Left colon (tissue), 2 donors: ENCODE results near the gene PDIK1L. TPM values are rescaled to one million over a fixed set of nuclear protein-coding genes. Genes with fewer than 3 reads are reported as not detected.

Experiments used
- ATAC-seq: fragments of 200-7000 bp; cut with Tn5 transposase; one replicate; pipeline ENCODE4 v1.9.1; 2020; ENCODE audit warnings: mild to moderate bottlenecking, moderate library complexity
- DNase-seq, 2 donors: peaks; one replicate each; pipeline ENCODE4 v3.0.0-alpha.2; 2020
- intact Hi-C, 2 donors: fragments of 100-400 bp; cut with DNase I in 1 of 2; cut with micrococcal nuclease in 1 of 2; formaldehyde crosslinking; loops; one replicate each; pipeline versions ENCODE4 v1.11.2 to v1.14.0; 2022; cut with DNase I, micrococcal nuclease
- total RNA-seq, 2 donors: library from RNA; stranded (reverse); fragmentation: NEBNext Ultra II Directional; extraction: Animal tissue kit (Norgen Biotek cat#: 25700); gene quantifications; one replicate each; pipeline ENCODE4 v1.2.1, GENCODE V29; 2021
- donor health status: DM: no; HTN: no; CAD: no.
- donor health status: DM: yes; HTN: yes; CAD: no.

Gene PDIK1L
- total RNA-seq, 2 donors from 2014 or later, result 15.5 to 15.9 TPM

DNA sequence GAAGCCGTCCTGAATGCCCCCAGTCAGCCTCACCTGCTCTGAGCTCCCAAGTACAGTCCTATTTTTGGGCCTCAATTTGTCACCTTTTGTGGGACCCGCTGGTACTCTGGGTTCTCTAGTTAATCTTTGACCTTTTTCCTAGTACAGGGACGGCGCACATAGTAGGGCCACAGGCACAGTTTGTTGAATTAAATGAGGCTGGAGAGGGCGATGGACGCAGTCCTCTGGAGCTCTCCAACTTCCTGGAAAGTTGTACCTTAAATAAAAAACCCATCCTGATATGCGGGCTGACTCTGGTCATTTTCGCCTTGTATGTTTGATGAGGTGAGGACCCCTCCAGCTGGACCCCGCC, 52.0 kb downstream of the PDIK1L start:
- DNase-seq, result no peak
- ATAC-seq, result no peak
- intact Hi-C loops, result loop anchor here in 1 of 2 donors (5.0 kb wide), 1 partner anchor 56 kb away; no protein-coding TSS in a partner anchor

DNA sequence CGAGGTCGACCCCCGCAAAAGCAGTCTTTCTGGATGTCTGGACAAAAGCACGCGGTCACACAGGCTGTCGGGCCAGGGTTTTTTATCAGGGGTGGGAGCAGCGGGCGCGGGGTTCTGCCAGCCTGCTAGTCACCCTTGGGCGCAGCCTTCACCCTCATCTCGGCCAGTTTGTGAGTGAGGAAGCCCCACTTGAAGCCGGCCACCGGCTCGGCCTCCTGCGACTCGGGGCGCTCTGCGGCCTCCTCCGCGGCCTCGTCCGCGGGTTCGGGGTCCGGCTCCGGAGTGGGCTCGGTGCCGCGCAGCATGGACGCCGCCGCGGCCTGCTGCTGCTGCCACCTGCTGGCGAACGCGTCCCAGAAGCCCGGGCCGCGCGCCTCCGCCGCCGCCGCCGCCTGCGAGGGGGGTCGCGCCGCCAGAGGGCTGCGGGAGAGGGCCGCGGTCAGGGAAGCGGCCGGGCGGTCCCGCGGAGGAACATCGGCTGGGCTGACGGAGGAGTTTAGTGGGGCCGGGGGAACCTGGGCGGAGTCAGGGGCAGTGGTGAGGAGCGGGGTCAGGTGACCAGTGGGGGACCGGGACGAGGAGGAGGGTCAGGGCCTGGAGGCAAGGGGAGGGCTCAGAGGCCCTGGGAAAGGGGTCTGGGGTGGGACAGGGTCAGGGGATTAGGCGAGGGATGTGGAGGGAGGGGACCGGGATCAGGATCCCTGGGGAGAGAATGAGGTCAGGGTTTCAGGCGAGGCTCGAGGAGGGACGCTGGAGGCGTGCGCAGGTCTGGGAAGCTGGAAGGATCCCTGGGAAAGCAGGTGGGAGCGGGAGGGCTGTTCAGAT, 52.6 kb downstream of the PDIK1L start:
- intact Hi-C loops, result loop anchor here in 1 of 2 donors (5.0 kb wide), 1 partner anchor 57 kb away; no protein-coding TSS in a partner anchor
- DNase-seq (peak in 1 of 2 donors; percentile 56), ATAC-seq (peak; percentile 54)

DNA sequence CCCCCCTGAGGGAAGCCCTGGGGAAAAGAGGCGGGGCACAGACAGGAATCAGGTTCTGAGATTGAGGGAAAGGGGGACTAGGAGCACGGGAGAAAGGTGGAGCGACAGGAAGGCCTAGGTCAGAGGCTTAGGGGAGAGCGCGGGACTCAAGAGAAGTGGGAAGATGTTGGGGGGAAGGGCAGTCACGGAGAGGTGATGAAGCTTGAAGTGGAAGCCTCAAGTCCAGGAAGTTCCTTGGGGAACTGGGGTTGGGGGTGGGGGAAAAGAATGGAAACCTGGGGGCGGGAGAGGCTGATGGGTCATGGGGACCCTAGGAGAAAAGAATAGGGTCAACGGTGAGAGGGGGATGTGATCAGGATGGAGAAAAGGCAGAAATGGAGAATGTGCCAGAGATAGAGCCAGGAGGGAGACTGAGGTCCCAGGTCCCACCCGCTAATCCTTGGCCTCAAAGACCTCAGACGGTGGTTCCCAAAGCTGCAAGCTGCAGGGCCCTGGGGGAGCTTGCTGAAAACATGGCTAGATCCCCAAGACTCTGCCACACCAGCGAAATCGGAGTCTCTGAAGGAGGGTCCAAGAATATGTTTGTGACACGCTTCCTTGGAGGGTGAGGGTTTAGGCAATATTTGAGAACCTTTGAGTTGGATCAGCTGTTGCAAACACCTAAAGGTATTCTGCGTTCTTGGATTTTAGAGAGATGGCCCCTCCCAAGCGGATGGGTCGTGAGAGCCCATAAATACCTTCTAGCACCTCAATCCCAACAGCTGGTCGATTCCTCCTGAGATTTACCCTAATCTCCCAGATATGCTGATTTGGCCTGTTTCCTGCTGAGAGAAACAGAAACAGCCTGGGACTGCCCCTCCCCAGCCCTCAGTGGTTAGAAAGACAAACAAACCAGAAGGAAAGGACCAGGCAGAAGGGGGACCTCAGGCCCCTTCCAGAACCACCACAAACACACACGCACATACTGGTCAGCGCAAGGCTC, 53.5 kb downstream of the PDIK1L start:
- DNase-seq (no peak), ATAC-seq (no peak)
- intact Hi-C loops, result loop anchor here in 1 of 2 donors (5.0 kb wide), 1 partner anchor 58 kb away; no protein-coding TSS in a partner anchor

DNA sequence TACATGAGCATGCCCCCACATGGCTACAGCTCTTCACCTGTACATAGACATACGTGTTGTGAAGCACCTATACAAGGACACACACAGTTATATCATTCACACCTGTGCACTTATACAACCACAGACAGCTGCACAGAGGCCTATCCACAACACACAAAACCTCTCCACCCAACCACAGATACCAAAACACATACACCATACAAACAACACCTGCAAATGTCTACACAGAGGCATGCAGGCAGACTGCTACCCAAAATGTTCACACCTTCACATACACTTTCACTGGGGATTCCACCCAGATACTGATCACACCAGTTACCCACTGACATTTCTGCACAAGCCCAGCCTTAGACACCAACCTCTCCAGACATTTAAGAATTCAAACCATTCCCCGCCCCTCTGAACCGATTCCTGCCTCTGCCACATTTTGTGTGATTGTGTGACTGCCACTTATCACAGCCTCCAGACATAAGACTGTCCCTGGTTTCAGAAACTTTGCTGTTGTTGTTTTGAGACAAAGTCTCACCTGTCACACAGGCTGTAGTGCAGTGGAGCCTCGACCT, 55.2 kb downstream of the PDIK1L start:
- intact Hi-C loops, result no loop called here
- DNase-seq (no peak), ATAC-seq (no peak)

DNA sequence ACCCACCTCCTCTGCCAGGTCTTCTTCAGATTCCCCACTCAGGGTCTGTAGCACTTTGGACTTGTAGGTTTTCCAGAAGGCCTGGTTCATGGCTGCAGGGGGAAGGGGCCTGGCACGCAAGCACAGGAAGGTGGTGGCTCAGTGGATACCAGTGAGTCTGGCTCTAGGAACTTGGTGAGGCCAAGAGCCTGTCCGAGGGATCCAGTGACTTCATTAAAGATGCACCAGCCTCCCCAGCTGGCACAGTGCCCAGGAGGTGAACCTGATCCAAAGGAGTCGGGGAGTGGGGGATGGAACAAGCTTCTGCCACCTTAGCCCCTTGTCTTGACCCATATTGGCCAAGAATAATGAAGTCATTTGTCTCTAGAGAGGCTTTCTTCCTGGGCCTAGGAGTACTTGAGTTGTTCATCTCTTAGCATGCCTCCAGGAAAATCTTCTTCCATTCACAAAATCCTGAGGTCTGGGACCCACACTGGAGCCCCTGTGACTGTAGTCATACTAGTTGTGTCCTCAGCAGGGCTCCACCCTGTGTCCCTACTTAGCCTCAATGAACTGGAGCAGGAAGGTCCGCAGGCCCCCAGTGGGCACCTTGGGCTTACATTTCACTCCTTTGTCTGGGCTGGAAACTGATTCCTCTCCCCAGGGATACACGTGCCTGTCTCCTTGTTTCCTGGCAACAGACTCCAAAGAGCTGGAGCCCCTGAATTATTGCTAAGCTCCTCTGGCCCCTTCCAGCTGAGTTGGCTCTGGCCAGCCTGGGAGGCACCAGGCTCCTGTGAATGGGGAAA, 57.0 kb downstream of the PDIK1L start, which contains the start of gene C1orf232:
Gene C1orf232, minus strand, starts transcription at position 554 of the 788 bp plus-strand sequence. Its CDS starts 464 bp downstream, at position 90.
- no peak for ATAC-seq
- DNase-seq, result no peak
- intact Hi-C loops, result no loop called here

DNA sequence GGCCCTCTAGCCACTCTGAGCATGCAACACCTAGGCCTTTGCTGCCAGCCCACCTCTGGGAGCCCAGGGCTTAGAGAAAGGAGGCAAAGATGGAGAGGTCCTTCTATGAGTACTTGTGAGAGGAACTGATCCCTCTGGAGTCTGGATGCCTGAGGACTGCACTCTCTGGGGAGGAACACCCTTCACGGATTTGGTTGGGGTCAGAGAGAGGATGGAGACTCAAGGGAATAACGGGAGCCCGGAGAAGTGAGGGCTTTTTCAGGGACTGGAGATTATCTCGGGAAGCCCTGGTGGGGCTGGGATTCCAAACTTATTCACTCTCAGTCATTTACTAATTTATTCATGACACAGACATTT, 57.6 kb downstream of the PDIK1L start:
- intact Hi-C loops, result no loop called here
- DNase-seq (no peak), ATAC-seq (no peak)

DNA sequence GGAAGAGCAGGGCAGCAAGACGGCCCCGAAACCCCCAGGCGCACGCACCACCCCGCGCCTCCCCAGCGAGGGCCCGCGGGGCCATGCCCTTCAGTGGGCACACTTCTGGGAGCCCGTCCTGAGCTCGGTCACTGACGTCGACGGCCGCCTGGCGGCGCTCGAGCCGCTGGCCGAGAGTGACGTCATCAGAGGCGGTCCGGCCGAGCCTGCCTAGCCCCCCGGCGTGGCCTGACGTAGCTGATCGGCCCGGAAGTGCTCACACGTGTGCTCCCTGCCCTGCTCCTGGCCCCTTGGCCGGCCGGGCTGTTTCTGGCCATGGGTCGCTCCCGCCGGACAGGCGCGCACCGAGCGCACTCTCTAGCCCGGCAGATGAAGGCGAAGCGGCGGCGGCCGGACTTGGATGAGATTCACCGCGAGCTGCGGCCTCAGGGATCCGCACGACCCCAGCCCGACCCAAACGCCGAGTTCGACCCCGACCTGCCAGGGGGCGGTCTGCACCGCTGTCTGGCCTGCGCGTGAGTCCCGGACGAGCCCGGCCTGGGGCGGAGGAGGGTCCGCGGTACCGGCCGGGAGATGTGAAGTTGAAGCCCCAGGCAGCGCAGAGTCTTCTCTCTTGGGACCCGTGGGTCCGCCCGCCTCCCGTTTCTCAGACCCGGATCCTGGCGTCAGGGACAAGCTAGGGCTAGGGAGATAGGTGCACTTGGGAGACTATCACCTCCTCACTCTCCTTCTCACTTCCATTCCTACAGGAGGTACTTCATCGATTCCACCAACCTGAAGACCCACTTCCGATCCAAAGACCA, 58.2 kb downstream of the PDIK1L start, which contains the start of gene ZNF593:
Gene ZNF593, plus strand, starts transcription at position 240 of the 803 bp plus-strand sequence. Its CDS starts 76 bp downstream, at position 316.
- intact Hi-C loops, result loop anchor here in 1 of 2 donors (10.0 kb wide), 1 partner anchor 65 kb away; the partner anchor contains the start of gene CEP85
- ATAC-seq (peak; percentile 97), DNase-seq (peak; percentile 92 to 94)

DNA sequence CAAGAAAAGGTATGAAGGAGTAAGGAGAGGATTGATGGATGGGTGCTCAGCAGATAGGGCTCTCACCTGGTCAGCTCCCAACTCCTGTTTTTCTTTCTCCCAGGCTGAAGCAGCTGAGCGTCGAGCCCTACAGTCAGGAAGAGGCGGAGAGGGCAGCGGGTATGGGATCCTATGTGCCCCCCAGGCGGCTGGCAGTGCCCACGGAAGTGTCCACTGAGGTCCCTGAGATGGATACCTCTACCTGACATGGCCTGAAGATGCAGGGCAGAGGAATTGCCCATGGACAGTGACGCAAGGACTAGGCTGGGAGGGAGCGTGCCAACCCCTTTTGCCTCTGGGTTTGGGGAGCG, 58.8 kb downstream of the PDIK1L start:
- intact Hi-C loops, result loop anchor here in 1 of 2 donors (10.0 kb wide), 1 partner anchor 64 kb away; the partner anchor contains the start of gene CEP85
- no peak for DNase-seq
- peak; percentile 21 for ATAC-seq

DNA sequence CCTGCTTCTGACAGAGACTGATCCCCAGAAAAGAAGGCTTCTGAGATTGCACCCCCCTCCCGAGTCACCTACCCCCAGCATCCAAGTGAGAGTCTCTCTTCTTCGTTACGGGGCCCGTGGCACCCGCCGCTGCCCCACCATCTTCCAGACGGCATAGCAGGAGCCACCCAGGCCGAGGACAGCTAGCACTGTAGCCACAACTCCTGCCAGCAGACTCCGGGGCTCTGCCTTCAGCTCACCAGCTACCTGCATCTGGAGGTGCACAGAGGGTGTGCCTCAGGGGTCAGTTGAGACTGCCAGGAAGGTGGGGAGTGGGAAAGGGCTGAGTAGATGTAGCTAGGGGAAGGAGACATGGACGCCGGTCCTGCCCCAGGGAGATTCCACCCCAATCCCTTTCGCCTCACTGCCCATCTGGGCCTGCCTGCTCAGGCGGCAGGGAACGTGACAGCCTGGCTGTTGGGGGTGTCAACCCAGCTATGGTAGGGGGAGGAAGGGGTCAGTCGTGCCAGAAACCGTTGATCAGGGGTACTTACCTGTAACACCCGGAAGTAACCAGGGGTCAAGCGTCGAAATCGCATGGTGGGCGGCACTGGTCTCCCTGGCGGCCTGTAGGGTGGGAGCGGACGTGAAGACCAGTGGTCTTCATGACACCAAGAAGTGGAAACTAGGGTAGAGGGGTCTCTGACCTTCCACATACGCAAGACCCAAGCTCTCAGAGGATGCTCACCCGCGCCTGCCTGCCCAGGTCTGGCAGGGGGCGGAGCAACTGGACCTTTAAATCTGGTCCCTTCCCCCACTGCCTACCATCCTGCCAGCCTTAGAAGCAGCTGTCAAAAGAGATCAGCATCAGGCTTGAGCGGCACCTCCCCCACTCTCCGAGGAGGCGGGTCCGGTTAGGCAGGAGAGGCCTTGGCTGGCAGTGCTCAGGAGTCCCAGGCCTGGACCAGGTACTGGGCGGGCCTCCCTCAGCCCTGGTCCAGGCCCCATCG, 59.8 kb downstream of the PDIK1L start, which contains the start of gene ZNF593OS:
Gene ZNF593OS, minus strand, starts transcription at position 749 of the 989 bp plus-strand sequence. Its CDS starts 171 bp downstream, at position 578.
- DNase-seq (no peak), ATAC-seq (no peak)
- intact Hi-C loops, result loop anchor here in 1 of 2 donors (10.0 kb wide), 1 partner anchor 63 kb away; the partner anchor contains the start of gene CEP85

Other genes with a start within 250 kb of the PDIK1L start
- gene PAQR7, start 236.1 kb upstream of the PDIK1L start, total RNA-seq, result 1 to 10 TPM; 2.3 to 3.3 TPM
- gene STMN1, start 205.4 kb upstream of the PDIK1L start, total RNA-seq, result 10 to 100 TPM; 27.8 to 52.6 TPM
- gene PAFAH2, start 113.8 kb upstream of the PDIK1L start, total RNA-seq, result 10 to 100 TPM; 49.2 to 51.9 TPM
- gene EXTL1, start 90.0 kb upstream of the PDIK1L start, total RNA-seq, result under 1 TPM in 1 of 2 donors, not detected in 1; 0.11 TPM
- under 1 TPM in 1 of 2 donors, not detected in 1; 0.22 TPM for gene SLC30A2, start 65.7 kb upstream of the PDIK1L start, total RNA-seq
- under 1 TPM; 0.15 to 0.25 TPM for gene TRIM63, start 44.2 kb upstream of the PDIK1L start, total RNA-seq
- 1 to 10 TPM in 1 of 2 donors, under 1 TPM in 1; 0.85 to 1.0 TPM for gene FAM110D, start 47.3 kb downstream of the PDIK1L start, total RNA-seq
- gene C1orf232, start 57.1 kb downstream of the PDIK1L start, total RNA-seq, result not detected
- gene ZNF593, start 58.1 kb downstream of the PDIK1L start, total RNA-seq, result 10 to 100 TPM; 17.6 to 21.2 TPM
- gene ZNF593OS, start 60.0 kb downstream of the PDIK1L start, total RNA-seq, result not detected
- 10 to 100 TPM; 37.3 to 45.6 TPM for gene CNKSR1, start 65.7 kb downstream of the PDIK1L start, total RNA-seq
- gene CATSPER4, start 78.8 kb downstream of the PDIK1L start, total RNA-seq, result not detected
- gene CEP85, start 122.4 kb downstream of the PDIK1L start, total RNA-seq, result 10 to 100 TPM; 11.4 to 16.7 TPM
- 100 to 1,000 TPM; 401 to 409 TPM for gene SH3BGRL3, start 168.3 kb downstream of the PDIK1L start, total RNA-seq
- gene UBXN11, start 194.8 kb downstream of the PDIK1L start, total RNA-seq, result 10 to 100 TPM in 1 of 2 donors, 1 to 10 TPM in 1; 10.0 to 13.4 TPM
- gene CD52, start 206.1 kb downstream of the PDIK1L start, total RNA-seq, result 10 to 100 TPM in 1 of 2 donors, 1 to 10 TPM in 1; 5.7 to 12.9 TPM
- gene CRYBG2, start 242.3 kb downstream of the PDIK1L start, total RNA-seq, result 10 to 100 TPM; 21.5 to 69.3 TPM